HCEC 1CT (cell line): Measurements from ENCODE around the gene CLSTN3.

Experiments
- DNase-seq: peaks from one replicate; pipeline ENCODE4 v3.0.0-alpha.2; 2017

CLSTN3 gene

DNA sequence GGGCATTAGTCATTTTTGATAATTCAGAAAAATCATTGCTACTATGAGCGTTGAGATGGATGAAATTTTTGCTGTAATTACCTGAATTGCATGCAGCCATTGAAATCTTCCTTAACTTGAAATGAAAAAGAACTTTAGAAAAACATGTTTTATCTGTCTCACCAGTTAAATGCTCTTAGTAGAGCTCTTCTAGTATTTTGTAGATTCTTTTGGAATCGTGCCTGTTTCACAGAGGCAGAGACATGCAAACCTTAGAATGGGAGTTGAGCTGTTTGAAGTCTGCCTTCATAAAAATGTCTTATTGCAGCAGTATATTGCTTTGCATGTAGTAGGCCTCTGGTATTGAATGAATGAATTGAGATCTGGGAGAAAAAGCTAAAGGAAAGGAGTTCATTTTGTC is 63.5 kb downstream of the CLSTN3 start:
- DNase-seq: no peak

- DNase-seq: no peak
These were observed 67.7 kb downstream of the CLSTN3 start for GRCh38 chr12:7197841-7198240.

DNA sequence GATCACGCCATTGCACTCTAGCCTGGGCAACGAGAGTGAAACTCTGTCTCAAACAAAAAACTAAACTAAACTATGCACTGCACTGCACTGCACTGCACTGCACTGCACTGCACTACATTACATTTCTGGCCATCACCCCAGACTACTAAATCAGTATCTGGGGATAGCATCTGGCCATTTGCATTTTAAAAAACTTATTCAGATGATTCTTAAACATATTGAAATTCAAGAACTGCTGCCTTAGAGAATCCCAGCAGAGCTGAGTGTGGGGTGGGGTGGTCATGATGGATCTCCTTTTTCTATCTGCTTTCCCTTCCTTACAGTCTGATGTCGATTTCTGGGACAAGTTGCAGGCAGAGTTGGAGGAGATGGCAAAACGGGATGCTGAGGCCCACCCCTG is 72.9 kb downstream of the CLSTN3 start:
- DNase-seq: no peak

DNA sequence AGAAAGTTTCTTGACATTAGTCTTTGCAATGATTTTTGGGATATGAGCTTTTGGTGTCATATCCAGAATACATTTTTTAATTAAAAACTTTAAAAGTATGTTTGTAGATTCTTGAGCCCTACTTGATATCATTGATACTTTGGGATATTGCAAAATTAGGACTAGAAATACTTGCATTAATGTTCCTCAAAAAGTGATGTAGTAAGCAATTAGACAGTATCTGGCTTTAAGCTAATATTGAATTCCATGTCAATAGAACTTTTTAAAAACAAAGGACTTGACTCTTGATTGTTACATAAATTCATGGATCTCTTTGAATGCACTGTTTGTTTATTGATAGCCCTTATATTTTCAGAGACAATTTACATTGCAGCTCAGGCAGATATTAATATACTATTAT is 74.9 kb downstream of the CLSTN3 start:
- no peak for DNase-seq

DNA sequence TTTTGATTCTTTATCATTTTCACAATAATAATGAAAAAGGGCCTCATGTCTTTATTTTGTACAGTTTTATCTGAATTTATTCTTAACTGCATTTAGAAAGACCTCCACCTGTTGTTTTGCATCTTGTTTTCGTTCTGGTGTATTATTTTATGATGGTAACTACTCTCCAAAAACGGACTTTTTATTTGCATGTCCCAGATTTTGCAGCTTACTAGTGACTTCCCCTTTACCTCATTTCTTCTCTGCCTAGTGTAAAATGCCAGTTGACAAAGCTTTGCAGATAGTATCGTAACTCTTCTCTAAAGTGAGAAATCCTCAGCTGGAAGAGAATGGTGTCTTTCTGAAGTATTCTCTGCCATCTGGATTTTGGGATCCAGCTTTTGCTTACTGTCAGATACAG is 76.5 kb downstream of the CLSTN3 start:
- no peak for DNase-seq

GRCh38 chr12:7207866-7208625 is 77.9 kb downstream of the CLSTN3 start:
- no peak for DNase-seq
